AG10803 (cell line): Measurements from ENCODE around the gene HTRA1.

Source experiments
- DNase-seq: peaks from one replicate; pipeline ENCODE4 v3.0.0; 2010; ENCODE audit warnings: low read depth
- H3K4me3 ChIP-seq: 2 replicates; pipeline ENCODE4 v1.5.1; 2011; ENCODE audit warnings: mild to moderate bottlenecking, low read length, control low read depth
- TF ChIP-seq, protein P1 (sequence below): conservative IDR thresholded peaks from 2 replicates; pipeline ENCODE4 v1.5.1; 2011; ENCODE audit warnings: mild to moderate bottlenecking, low read length, control low read depth, inconsistent platforms

The HTRA1 gene

GRCh38 chr10:122500726-122501125 lies 39.4 kb downstream of the HTRA1 start:
- no peak overlapping the region for H3K4me3 ChIP-seq

DNA sequence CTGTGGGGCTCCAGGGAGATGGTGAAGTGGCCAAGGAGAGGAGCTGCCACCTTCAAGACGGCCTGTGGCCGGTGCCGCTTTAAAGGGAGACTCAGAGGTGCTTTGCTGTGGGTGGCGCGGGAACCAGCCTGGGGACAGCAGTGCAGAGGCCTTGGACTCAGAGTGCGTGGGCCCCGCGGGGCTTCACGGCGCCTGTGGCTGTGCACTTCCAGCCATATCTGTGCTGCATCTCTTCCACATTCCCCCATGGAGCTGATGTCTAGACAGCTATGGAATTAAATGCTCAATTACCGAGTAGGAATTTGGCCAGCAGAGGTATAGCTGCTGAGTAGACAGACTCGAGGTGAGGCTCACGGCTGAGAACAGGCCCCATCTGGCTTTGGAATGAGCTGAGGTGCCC lies 41.7 kb downstream of the HTRA1 start:
- no peak overlapping the region for H3K4me3 ChIP-seq
- no peak for DNase-seq
- TF ChIP-seq, protein P1, sequence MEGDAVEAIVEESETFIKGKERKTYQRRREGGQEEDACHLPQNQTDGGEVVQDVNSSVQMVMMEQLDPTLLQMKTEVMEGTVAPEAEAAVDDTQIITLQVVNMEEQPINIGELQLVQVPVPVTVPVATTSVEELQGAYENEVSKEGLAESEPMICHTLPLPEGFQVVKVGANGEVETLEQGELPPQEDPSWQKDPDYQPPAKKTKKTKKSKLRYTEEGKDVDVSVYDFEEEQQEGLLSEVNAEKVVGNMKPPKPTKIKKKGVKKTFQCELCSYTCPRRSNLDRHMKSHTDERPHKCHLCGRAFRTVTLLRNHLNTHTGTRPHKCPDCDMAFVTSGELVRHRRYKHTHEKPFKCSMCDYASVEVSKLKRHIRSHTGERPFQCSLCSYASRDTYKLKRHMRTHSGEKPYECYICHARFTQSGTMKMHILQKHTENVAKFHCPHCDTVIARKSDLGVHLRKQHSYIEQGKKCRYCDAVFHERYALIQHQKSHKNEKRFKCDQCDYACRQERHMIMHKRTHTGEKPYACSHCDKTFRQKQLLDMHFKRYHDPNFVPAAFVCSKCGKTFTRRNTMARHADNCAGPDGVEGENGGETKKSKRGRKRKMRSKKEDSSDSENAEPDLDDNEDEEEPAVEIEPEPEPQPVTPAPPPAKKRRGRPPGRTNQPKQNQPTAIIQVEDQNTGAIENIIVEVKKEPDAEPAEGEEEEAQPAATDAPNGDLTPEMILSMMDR = no peak

More at GRCh38 chr10:122500726-122501125, 39.4 kb downstream of the HTRA1 start:
- no peak for DNase-seq
- TF ChIP-seq, protein P1 = no peak

GRCh38 chr10:122503886-122504609 lies 42.7 kb downstream of the HTRA1 start:
- H3K4me3 ChIP-seq = no peak overlapping the region
- TF ChIP-seq, protein P1 = no peak
- DNase-seq = no peak

DNA sequence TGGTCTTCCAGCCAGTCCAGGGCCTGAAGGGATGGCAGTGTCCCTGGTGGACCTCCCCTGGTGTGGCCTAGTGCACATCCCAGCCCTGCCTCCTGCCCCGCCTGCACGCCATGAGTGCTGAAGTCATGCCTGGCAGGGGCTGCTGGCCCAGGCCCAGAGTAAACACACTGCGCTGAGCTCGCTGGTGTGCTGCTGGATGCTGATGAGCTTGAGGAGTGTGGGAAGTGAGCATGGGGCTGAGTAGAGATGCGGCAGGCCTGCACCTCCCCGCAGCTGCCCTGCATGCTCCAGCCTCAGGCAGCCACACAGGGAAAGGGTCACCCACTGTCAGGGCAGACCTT lies 43.2 kb downstream of the HTRA1 start:
- TF ChIP-seq, protein P1 = no peak
- DNase-seq = peak; percentile 89
- H3K4me3 ChIP-seq = no peak overlapping the region

DNA sequence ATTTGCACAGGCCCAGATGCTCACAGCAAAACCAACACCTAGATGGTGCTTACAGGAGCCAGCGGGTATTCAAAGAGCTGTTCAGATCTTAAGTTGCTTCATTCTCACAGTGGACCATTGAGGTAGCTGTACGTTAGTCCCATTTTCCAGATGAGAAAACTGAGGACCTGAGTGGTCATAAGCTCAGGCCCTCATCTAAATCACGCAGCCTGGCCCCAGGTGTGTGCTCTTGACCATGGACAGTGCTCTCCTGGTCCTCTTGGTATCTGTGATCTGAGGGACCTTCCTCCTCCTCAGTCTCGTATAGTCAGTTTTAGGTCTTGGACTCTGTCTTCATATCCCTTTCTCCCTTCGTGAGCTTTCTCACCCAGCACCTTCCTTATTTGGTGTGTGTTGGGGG lies 43.7 kb downstream of the HTRA1 start:
- H3K4me3 ChIP-seq = no peak overlapping the region
- no peak for DNase-seq
- TF ChIP-seq, protein P1 = no peak

DNA sequence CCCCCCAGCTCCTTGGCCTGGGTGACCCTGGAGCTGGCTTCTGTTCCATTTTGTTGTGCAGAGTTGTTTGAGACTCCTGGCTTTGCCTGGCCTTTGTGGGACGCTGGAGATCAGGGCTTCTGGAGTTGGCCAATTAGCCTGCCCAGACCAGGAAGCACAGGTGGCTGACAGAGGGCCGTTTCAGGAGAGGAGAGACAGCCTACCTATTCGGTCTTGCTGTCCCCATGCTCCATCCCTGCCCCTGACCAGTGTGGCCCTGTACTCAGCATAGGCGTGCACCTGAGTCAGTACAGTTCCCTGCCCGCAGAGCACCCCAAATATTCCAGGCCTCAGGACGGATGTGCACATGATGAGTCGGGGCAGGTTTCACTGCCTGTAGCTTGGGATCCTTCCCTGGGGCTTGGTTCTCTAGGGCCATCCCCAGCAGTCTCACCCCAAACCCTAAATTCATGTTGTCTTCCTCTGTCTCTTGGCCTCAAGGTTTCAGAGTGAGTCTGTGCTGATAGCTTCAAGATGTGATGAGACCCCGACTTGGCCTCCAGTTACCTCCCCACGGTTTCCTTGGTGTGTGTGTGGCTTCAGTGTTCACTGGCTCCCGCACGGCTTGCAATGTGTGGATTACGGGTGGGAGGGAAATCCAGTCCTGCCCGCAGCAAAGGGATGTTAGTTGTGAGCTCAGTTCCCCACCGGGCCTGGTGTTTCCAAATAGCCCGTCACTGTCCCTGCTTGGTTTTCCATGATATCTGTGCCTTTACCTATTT lies 44.7 kb downstream of the HTRA1 start:
- TF ChIP-seq, protein P1 = no peak
- no peak overlapping the region for H3K4me3 ChIP-seq
- DNase-seq = no peak

DNA sequence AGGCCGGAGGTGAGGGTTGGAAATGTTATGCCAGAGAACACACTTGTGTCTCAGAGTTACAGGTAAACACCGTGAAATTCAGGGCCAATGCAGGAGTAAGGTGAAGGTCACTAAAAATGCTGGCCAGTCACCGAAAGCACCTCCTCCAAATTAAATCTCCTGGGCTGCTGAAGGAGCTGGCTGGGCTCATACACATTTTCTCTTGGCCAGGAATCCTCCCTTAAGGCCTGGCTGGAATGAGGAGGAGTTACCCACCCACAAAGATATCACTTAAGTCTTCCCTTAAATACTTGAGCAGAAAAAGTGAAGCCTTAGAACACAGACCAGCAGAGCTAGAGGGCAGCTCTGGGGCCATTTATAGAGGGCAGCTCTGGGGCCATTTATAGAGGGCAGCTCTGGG lies 46.3 kb downstream of the HTRA1 start:
- H3K4me3 ChIP-seq = no peak overlapping the region
- TF ChIP-seq, protein P1 = no peak
- no peak for DNase-seq
